GM19468 (cell line): ENCODE data around the gene USP9X.
"Not testable (repeated sequence)": the region's sequence is repeated elsewhere in the genome, so short reads cannot be mapped to it uniquely, and the experiment has no call there.

ENCODE experiments used
- ATAC-seq: cut with Tn5 transposase; IDR thresholded peaks from one replicate; pipeline ENCODE4 v1.9.1; 2021; ENCODE audit warnings: mild to moderate bottlenecking, moderate library complexity, moderate number of reproducible peaks; ENCODE audit not compliant: unreplicated experiment; ENCODE audit errors: extremely low read depth

The USP9X gene

DNA sequence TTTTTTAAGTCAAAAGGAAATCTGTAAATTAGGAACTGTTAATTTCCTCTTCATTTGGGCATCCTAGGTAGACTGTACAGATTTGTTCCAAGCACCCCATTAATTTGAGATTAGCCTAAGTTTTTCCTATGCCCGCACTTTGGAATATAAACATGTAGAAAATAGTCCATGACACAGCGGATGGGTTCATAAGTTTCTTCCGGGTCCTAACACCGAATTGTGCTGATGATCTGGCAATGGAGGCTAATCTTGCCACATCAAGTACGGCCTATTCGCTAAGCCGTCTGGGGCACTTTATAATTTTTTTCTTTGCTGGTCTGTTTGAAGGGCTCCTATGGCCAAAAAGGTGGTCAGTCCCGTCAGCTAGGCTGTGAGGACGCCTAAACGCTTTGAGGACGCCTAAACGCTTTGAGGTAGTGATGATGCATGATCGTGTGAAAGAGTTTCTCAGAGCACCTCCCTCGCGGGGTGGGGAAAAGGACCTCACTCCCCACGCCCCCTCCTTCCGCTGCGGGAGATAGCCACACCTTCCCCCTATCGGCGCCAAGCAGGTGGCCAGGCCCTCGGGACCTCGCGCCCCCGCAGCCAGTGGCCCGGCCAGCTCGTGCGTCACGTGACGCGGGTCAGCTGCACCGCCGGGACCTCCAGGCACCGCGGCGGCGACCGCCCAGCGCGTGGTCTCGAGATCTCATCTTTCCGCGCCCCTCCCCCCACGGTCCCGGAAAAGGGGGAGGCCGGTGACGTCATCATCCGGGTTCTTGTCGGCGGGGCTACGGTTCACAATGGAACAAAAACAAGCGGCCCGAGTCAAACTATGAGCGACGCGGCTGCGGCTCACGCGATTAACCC, 977 bp upstream of the USP9X start:
- peak; percentile 72 for ATAC-seq

DNA sequence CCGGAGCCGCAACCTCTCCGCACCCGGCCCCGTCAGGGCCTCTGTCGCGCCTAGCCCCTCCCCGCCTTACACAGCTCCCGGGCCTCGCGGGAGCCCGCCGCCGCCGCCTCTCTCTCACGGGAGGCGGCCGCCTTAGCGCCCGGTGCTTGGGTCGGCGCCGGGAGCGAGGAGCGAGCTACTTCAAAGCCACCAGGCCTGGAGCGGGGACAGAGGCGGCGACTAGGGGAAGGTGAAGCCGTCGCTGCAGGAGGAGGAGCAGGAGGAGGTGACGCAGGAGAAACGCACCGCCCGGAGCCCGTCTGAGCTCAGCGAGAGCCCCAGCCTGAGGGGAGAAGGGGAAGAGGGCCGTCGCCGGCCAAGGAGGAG, 250 bp downstream of the USP9X start:
- ATAC-seq = peak; percentile 0

DNA sequence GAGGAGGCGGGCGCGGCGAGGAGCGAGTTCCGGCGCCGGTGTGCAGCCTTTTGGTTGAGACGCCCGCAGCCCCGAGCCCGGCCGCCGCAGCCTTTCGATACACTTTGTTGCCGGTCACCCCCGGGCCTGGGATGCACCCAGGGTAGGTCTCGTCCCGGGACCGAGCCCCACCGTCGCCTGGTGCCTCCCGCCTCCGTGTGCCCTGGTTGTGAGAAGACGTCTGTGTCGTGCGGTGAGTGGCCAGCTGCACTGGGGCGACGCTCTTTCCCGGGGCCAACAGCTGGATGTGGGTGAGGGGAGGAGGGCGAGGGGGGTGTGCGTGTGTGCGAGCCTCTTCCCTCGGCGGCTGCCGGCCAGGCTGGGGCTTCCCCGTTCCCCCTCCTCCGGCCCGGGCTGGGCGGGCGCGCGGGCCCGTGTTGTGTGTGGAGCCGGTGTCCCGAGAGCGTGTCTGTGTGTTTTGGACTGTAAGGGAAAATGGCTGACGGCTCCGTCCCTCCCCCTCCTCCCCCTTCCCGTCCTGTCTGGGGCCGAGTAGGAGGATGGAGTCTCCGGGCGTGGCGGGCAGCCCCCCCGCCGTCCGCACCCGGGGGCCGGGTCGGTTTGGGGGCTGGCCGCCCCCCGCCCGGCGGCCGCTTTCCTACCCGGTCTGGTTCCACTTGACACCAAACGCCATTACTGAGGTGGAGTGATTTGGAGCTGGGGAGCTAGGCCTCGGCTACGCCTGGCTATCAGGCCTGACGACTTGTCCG, 807 bp downstream of the USP9X start:
- ATAC-seq = no peak

DNA sequence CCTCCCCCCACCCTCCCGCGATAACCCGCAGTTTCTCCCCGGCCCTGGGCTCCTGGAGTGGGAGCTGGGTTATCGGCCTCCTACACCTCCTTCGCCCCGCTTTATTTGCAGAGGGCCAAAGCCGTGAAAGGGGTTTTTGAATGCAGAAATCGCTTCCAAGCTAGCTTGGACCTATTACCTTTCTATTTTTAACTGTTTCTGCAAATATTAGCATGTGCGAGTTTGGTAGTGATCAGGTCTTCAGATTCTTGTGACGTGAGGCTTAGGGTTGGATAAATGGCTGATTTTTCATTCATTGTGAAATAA, 1.3 kb downstream of the USP9X start:
- no peak for ATAC-seq

DNA sequence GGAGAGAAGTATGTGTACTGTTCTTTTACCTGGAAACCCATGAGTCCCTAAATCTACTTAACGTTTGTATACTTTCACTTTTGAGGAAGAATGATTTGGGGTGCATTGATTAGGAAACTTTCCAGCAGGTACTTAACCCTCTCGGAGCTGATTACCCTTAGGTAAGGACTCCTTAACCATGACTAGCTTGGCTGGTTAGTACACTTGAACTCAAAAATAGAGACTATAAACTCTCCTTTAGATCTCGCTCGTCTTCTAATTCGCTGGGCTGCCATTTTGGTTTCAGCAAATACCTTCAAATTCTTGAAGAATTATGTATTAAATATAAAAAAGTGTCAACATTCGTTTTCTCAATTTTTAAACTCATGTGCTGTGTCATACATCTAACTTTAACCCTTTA, 2.0 kb downstream of the USP9X start:
- ATAC-seq = no peak

DNA sequence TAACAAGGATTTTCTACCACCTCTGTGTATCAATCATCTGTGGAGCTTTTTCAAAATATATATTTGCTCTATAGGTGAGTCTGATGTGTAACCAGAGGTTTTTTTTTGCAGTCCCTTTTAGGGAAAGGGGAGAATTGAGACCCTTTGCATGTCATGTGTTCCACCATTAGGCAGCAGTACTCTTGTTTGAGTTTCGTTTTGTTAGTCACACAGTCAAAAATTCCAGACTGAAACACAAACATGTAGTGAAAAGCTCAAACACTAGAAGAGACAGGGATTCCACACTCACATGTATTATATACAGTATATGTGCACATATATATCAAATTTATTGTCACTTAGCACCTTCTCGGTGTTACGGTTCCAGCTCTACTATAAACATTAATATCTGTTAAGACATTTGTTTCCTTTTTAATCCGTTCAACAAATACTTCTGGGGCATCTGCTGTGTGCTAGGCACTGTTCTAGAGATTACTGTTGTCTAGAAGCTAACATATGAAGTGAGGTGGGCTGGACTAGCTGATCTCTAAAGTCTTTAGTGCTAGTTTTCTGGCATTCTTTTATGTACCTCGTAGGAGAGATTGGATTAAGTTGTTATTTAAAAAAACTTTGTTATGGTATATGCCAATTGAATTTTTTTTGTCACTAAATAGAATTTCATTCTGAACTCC, 5.5 kb downstream of the USP9X start:
- ATAC-seq = no peak

DNA sequence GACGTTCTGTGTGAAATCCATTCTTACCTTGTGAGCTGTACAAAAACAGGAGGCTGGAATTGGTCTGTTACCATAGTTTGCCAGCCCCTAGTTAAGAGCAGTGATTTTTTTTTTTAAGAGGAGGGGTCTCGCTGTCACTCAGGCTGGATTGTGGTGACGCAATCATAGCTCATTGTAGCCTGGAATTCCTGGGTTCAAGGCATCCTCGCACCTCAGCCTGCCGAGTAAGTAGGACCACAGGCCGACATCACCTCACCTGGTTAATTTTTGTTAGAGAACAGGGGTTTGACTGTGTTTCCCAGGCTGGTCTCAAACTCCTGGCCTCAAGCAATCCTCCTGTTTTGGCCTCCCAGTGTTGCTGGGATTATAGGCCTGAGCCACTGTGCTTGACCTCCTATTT, 7.5 kb downstream of the USP9X start:
- ATAC-seq = no peak

DNA sequence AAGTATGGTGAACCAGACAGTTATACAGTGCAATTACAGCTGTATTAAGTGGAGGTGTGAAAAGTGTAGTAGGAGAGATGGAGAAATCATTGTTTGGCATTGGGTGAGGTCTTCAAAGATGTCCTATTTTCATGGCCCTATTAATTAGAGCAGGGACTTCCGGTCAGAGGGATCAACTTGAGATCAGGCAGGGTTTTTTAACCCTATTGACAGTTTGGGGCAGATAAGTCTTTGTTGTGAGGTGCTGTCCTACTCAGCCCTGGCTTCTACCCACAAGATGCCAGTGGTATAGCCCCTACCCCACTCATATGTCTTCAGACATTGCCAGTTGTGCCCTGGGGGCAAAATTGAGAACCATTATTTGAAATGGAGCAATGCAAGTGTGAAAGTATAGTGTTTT, 9.9 kb downstream of the USP9X start:
- ATAC-seq = no peak

DNA sequence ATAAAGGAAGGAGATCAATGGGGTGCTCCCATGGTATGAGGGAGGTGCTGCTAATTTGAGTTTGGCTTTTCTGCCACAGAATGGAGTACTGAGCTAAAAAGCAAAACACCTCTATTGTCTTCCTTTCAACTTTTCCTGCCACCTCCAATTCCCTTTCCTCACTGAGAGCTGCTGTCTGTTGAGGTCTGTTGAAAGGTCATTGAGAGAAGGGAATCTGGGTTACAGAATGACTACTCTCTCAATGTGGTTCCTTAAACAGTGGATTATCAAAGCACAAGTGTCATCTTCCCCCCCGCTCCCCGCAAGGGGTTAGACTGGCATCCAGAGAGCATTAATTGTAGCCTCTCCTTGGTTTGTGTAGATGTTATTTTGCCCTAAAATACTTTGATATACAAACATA, 10.7 kb downstream of the USP9X start:
- no peak for ATAC-seq

DNA sequence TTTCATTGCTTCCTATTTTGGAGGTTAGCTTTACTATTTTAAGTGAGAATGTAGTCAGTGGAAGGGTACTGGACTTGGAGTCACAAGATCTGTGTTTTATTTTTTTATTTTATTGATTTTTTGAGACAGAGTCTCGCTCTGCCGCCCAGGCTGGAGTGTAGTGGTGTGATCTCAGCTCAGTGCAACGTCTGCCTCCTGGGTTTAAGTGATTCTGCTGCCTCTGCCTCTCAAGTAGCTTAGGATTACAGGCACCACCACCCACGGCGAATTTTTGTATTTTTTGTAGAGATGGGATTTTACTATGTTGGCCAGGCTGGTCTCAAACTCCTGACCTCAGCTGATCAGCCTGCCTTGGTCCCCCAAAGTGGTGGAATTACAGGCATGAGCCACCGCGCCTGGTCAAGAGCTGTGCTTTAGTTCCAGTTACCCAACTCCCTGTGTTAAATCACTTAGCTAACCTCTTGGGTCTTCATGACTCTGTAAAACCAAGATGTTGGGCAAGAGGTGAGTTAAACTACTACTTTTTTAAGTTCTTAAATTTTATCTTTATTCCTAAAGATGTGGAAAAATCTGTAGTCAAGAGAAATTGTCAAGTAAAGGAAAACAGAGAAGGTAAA, 11.2 kb downstream of the USP9X start:
- ATAC-seq = no peak

DNA sequence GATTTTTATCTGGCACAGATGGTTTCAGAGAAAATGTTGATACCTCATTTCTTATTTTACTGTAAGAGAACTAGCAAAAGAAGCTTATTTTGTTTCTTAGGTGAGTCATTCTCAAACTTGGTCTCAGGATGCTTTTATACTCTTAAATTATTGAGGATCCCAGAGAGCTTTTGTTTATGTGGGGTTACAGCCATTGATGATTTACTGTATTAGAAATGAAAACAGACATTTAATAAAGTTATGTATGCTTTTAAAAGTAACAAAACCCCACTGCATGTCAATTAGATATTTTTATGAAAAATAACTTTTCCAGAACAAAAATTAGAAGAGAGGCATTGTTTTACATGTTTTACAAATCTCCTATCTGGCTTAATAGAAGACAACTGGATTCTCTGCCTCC, 12.1 kb downstream of the USP9X start:
- no peak for ATAC-seq

DNA sequence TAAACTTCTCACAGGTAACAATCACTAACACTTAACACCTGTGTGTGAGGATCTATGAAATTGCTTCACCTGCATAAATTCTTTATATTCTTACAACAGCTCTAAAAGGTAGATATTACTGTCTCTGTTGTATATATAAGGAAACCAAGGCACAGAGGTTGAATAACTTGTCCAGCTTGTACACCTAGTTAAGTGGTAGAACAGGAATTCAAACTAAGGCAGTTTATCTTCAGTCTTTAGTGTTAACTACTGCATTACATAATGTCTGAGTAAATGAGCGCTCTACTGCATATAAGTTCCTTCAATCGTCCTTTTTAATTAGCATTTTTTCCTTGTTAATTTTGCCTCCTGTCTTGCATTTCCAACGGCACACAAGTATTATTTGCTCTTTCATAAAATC, 15.0 kb downstream of the USP9X start:
- no peak for ATAC-seq

DNA sequence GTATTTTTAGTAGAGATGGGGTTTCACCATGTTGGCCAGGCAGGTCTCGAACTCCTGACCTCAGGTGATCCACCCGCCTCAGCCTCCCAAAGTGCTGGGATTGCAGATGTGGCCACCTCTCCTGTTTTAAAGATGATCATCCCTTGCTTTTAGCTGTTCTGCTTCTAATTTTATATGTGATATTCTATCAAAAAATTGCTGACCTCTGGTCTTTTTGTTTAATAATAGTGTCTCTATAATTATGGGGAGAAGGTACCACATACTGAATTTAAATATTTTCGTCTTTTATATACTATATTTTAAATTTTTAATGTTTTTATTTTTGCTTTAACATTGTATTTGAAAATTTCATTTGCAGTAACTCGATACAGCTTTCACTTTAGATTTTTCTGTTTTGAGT, 15.6 kb downstream of the USP9X start:
- ATAC-seq = no peak

DNA sequence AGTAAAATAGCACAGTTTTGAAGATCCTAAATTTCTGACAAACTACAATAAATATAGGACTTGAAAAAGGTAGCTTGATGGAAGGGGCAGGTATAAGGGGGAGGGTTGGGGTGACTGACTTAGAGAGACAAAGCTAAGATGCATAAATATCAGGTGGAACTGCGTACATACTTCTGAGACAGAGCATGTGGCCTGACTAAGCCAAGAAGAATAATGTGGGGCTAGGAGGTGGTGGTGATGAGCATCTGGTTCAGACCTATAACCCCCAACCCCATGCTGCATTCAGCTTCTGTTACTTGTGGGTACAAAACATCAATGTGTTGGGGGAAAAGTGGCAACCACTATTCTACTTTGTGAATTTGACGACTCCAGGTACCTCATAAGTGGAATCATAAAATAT, 19.8 kb downstream of the USP9X start:
- ATAC-seq = no peak

DNA sequence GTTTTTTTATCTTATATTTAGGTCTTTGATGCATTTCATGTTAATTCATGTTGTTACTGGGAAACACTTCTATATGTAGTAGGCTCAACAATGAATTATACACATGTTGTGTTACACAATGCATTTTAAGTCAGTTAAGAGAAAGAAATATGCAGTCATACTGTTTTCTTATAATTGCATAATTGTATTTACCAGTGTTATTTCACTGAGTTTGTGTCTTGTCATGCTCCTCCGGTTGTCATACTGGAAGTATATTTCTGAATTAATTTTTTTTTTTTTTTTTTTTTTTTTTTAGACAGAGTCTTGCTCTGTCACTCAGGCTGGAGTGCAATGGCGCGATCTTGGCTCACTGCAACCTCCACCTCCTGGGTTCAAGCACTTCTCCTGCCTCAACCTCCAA, 21.0 kb downstream of the USP9X start:
- ATAC-seq = not testable (repeated sequence)

DNA sequence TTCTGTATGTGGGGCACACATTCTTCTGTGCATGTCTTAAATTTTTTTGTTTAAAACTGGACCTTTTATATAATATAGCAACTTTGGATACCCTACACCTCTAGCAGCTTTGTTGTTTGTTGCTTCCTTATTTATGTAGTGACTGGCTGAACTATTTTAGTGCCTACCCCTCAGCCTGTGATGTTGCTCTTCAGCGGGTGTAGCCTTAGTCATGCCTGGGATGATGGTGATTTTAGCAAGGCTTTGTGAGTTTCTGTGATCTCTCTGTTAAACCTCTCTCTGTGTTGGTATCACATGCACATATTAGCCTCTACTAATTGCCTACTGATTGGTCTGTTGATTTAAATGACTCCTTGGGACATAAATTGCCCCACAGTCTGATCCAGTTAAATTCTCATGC, 22.8 kb downstream of the USP9X start:
- no peak for ATAC-seq

DNA sequence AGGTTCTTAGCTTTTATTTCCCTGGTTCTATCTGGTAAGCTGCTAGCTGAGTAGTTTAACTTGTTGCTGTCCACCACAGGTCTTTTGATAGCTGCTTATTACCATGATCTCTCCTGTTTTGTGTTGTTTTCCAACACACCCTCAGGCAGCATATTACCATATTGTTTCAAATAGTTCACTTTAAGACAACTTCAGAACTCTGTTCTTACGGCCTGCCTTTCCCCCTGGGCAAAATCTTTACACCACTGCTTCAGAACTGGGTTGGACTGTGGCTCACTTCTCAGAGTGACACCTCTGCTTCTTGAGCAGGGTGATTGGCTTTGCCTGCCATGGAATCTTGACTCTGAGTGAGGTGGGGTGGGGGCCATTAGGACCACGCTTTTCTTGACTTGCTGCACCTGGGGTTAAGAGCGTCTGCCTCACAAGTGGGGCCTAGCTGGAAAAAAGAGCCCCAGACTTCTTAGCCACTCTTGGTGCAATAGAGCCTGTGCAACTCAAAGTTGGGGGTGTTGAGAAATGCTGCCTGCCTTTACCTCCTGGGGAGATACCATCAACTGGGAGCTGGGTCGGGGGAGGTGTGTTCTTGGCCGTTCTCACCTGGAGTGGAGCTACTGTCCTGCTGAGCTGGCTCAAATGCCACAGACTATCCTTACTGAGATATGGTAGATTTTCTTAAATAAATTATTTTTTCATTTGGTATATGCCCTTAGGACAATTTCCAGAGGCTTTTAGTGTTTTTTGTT, 23.4 kb downstream of the USP9X start:
- ATAC-seq = no peak

DNA sequence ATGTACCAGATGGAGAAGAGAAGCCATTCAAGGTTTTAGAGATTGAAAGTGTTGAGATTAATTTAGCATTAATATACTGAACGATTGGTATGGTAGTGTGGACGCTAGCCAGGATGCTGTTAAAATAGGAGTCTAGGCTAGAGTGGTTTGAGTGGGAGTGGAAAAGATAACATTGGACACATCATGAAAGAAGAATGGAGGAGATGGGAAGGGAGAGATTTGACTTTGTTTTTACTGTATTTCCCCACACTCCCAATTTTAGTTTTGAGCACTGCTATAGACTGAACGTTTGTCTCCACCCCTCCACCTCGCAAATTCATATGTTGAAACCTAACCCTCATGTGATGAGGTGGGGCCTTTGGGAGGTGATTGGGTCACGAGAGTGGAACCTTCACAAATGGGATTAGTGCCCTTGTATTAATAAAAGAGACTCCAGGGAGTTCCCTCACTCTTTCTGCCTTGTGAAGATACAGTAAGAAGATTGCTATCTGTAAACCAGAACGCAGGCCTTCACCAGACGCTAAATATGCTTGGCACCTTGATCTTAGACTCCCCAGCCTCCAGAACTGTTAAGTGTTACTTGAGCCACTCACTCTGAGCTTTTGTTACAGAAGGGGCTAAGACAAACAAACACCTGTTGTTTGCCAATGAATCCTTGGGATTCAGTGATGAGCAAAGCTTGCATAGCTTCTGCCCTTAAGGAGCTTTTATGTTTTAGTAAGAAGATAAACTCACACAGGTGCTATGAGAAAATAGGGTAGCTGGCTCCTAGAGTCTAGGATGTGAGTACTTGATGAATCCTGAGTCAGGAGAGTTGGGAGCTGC, 25.8 kb downstream of the USP9X start:
- no peak for ATAC-seq

DNA sequence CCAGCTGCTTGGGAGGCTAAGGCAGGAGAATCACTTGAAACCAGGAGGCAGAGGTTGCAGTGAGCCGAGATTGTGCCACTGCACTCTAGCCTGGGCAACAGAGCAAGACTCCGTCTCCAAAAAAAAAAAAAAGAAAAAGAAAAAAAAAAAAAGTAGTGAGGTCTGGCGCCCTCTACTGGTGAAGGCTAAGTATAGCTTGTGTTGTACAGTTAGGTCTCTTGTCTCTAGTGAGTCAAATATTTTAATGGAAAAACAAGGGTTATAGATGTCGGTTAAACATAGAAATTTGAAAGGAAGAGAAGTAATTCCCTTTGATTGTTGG, 29.8 kb downstream of the USP9X start:
- ATAC-seq = not testable (repeated sequence)

DNA sequence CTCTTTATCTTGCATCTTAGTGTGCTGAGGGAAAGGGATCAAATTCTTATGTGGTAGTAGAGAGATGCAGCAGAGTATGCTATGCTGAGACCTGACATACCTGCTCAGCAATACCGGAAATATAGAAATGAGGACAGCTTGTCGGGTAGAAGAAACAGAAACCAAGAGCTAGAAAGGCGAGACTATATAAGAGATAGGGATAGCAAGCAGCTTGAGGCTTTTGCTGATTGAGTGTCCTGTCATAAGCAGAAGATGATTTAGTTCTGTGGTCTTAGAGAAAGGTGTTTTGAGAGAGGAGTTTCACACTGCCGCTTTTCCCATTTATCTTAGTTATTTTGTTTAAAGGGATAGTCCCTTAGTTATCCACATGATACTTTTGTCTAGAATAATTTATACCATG, 31.7 kb downstream of the USP9X start:
- ATAC-seq = peak; percentile 75
